H9 (cell line): ENCODE measurements around the gene IRF2BP1. TPM values are rescaled to one million over a fixed set of nuclear protein-coding genes. Genes with fewer than 3 reads are reported as not detected.

ENCODE experiments used
- DNase-seq: peaks from one replicate; pipeline ENCODE4 v3.0.0-alpha.2; 2017
- H2AFZ ChIP-seq: one replicate; pipeline ENCODE4 v1.6.1; 2013; ENCODE audit warnings: mild to moderate bottlenecking, low read length, control low read depth, moderate library complexity
- H2AK5ac ChIP-seq: 2 replicates; pipeline ENCODE4 v1.6.1; 2013; ENCODE audit warnings: low read length, control low read depth, mixed read lengths; ENCODE audit not compliant: insufficient read length
- H2BK120ac ChIP-seq: one replicate; pipeline ENCODE4 v1.6.1; 2013; ENCODE audit warnings: low read depth, mild to moderate bottlenecking, low read length, control low read depth, inconsistent platforms; ENCODE audit not compliant: poor library complexity, severe bottlenecking
- H2BK12ac ChIP-seq: 2 replicates; pipeline ENCODE4 v1.6.1; 2013; ENCODE audit warnings: low read length, control low read depth, mixed read lengths, low read depth; ENCODE audit not compliant: insufficient read length
- H2BK15ac ChIP-seq: 2 replicates; pipeline ENCODE4 v1.6.1; 2013; ENCODE audit warnings: low read depth, low read length, control low read depth
- H2BK20ac ChIP-seq: one replicate; pipeline ENCODE4 v1.6.1; 2013; ENCODE audit warnings: low read depth, mild to moderate bottlenecking, low read length, control low read depth, inconsistent platforms; ENCODE audit not compliant: poor library complexity, severe bottlenecking
- H2BK5ac ChIP-seq: 2 replicates; pipeline ENCODE4 v1.6.1; 2013; ENCODE audit warnings: low read length, control low read depth, mixed read lengths; ENCODE audit not compliant: insufficient read length
- H3K14ac ChIP-seq: 2 replicates; pipeline ENCODE4 v1.6.1; 2013; ENCODE audit warnings: low read length, control low read depth; ENCODE audit not compliant: insufficient read depth
- H3K18ac ChIP-seq: 2 replicates; pipeline ENCODE4 v1.6.1; 2013; ENCODE audit warnings: low read depth, mild to moderate bottlenecking, mixed read lengths, low read length, control low read depth; ENCODE audit not compliant: insufficient read length
- H3K23ac ChIP-seq: 2 replicates; pipeline ENCODE4 v1.6.1; 2013; ENCODE audit warnings: low read length, control low read depth, mixed read lengths, low read depth; ENCODE audit not compliant: insufficient read length
- H3K23me2 ChIP-seq: 2 replicates; pipeline ENCODE4 v1.6.1; 2013; ENCODE audit warnings: low read depth, mild to moderate bottlenecking, mixed read lengths, low read length, control low read depth; ENCODE audit not compliant: insufficient read length, poor library complexity, severe bottlenecking
- H3K27ac ChIP-seq: 2 replicates; pipeline ENCODE4 v1.5.1; 2013; ENCODE audit warnings: low read length, control low read depth, mixed read lengths, low read depth; ENCODE audit not compliant: insufficient read length
- H3K27me3 ChIP-seq: 2 replicates; pipeline ENCODE4 v1.6.1; 2013; ENCODE audit warnings: low read length, control low read depth, inconsistent platforms; ENCODE audit not compliant: insufficient read depth
- H3K4ac ChIP-seq: 2 replicates; pipeline ENCODE4 v1.6.1; 2013; ENCODE audit warnings: low read depth, mild to moderate bottlenecking, control low read depth, inconsistent platforms, low read length, moderate library complexity
- H3K4me1 ChIP-seq: 2 replicates; pipeline ENCODE4 v1.6.1; 2013; ENCODE audit warnings: low read length, control low read depth, inconsistent platforms; ENCODE audit not compliant: insufficient read depth
- H3K4me2 ChIP-seq: 2 replicates; pipeline ENCODE4 v1.6.1; 2013; ENCODE audit warnings: low read length, control low read depth, mixed read lengths; ENCODE audit not compliant: insufficient read length, insufficient read depth
- H3K56ac ChIP-seq: 2 replicates; pipeline ENCODE4 v1.6.1; 2013; ENCODE audit warnings: low read depth, mild to moderate bottlenecking, mixed read lengths, low read length, control low read depth; ENCODE audit not compliant: insufficient read length
- H3K79me1 ChIP-seq: 2 replicates; pipeline ENCODE4 v1.6.1; 2013; ENCODE audit warnings: low read depth, mild to moderate bottlenecking, moderate library complexity, low read length, control low read depth, inconsistent platforms; ENCODE audit not compliant: insufficient read depth, poor library complexity, severe bottlenecking
- H3K79me2 ChIP-seq: 2 replicates; pipeline ENCODE4 v1.6.1; 2013; ENCODE audit warnings: low read length, control low read depth, inconsistent platforms; ENCODE audit not compliant: insufficient read depth
- H3K9ac ChIP-seq: 2 replicates; pipeline ENCODE4 v1.6.1; 2013; ENCODE audit warnings: low read length, control low read depth, mixed read lengths; ENCODE audit not compliant: insufficient read length; ENCODE audit errors: extremely low read depth
- H3K9me3 ChIP-seq: one replicate; pipeline ENCODE4 v1.6.1; 2013; ENCODE audit warnings: low read depth, low read length, inconsistent platforms; ENCODE audit not compliant: control insufficient read depth
- H3T11ph ChIP-seq: one replicate; pipeline ENCODE4 v1.6.1; 2013; ENCODE audit warnings: mild to moderate bottlenecking, low read length, control low read depth, inconsistent platforms
- H4K20me1 ChIP-seq: one replicate; pipeline ENCODE4 v1.6.1; 2013; ENCODE audit not compliant: control insufficient read depth, insufficient read length, insufficient read depth
- H4K5ac ChIP-seq: 2 replicates; pipeline ENCODE4 v1.6.1; 2013; ENCODE audit warnings: low read depth, mild to moderate bottlenecking, mixed read lengths, low read length, control low read depth; ENCODE audit not compliant: insufficient read length
- H4K8ac ChIP-seq: replicated peaks from 2 replicates; pipeline ENCODE4 v1.6.1; 2013; ENCODE audit warnings: low read length, control low read depth, mixed read lengths, low read depth; ENCODE audit not compliant: insufficient read length
- H4K91ac ChIP-seq: 2 replicates; pipeline ENCODE4 v1.6.1; 2013; ENCODE audit warnings: low read depth, mild to moderate bottlenecking, moderate library complexity, mixed read lengths, low read length, control low read depth; ENCODE audit not compliant: insufficient read length
- H3K27ac Mint-ChIP-seq, 3 experiments: 2 replicates in 2 of 3; 3 replicates in 1 of 3; pipeline ENCODE4 v1.8.0; 2020 to 2021; ENCODE audit warnings: mixed read lengths in 3 of 3, mild to moderate bottlenecking in 1 of 3, moderate library complexity in 1 of 3
- H3K27me3 Mint-ChIP-seq: 2 replicates; pipeline ENCODE4 v1.8.0; 2021; ENCODE audit warnings: low read depth, mild to moderate bottlenecking, moderate library complexity, mixed read lengths
- H3K36me3 Mint-ChIP-seq, 3 experiments: 2 replicates in 2 of 3; 3 replicates in 1 of 3; pipeline ENCODE4 v1.8.0; 2020 to 2021; ENCODE audit warnings: low read depth in 3 of 3, mixed read lengths in 3 of 3; ENCODE audit not compliant: insufficient read depth in 1 of 3
- H3K4me1 Mint-ChIP-seq, 2 experiments: 2 replicates each; pipeline ENCODE4 v1.8.0; 2020; ENCODE audit warnings: mixed read lengths in 2 of 2
- H3K4me3 Mint-ChIP-seq, 2 experiments: 2 replicates in 1 of 2; 3 replicates in 1 of 2; pipeline ENCODE4 v1.8.0; 2020 to 2021; ENCODE audit warnings: mild to moderate bottlenecking in 2 of 2, mixed read lengths in 2 of 2, moderate library complexity in 1 of 2
- H3K9me3 Mint-ChIP-seq, 2 experiments: 2 replicates in 1 of 2; 3 replicates in 1 of 2; pipeline ENCODE4 v1.8.0; 2020; ENCODE audit warnings: mild to moderate bottlenecking in 2 of 2, mixed read lengths in 2 of 2, moderate library complexity in 1 of 2
- CTCF ChIP-seq: fragments of 200-600 bp; sonication (generic); conservative IDR thresholded peaks from 3 replicates; pipeline ENCODE4 v1.8.0; 2021; ENCODE audit warnings: antibody characterized with exemption, mild to moderate bottlenecking
- WGBS: extraction: QIAGEN DNeasy Blood & Tissue Kit; methylation state at CpG from one replicate; pipeline ENCODE4 v1.1.7; 2013; ENCODE audit warnings: missing lambda C conversion rate, low lambda C conversion rate, mixed read lengths; ENCODE audit not compliant: insufficient read length; ENCODE audit errors: extremely low coverage; 5-methylcytosine and 5-hydroxymethylcytosine counted together
- total RNA-seq: library from RNA; stranded (reverse); gene quantifications from 2 replicates; pipeline ENCODE4 v1.2.1, GENCODE V29; 2021

The IRF2BP1 gene
- total RNA-seq, 1 experiment from 2014 or later: 28.2 TPM

- no peaks in the 10 kb centered on the region; the same call in 1 of the 2 replicates for H3K27me3 Mint-ChIP-seq
- no peak overlapping the region for H3K23ac ChIP-seq
- no peak overlapping the region for H4K5ac ChIP-seq
- H3K79me2 ChIP-seq: peaks cover 11% of the 10 kb centered on the region; the same call in 1 of the 2 replicates
- peaks cover 34 to 42% of the 10 kb centered on the region in 2 experiments for H3K4me1 Mint-ChIP-seq
- no peak overlapping the region for H3K14ac ChIP-seq
- peak overlapping the region; percentile 97 to 100 (median 99) for H3K27ac Mint-ChIP-seq
- H3K27me3 ChIP-seq: no peaks in the 10 kb centered on the region
- no peaks in the 10 kb centered on the region for H3K9me3 ChIP-seq
- TF ChIP-seq CTCF: no peak
- H4K91ac ChIP-seq: no peak overlapping the region
- H2BK120ac ChIP-seq: no peak overlapping the region
- peaks cover 3% of the 10 kb centered on the region for H3K79me1 ChIP-seq
- H3K4me1 ChIP-seq: peaks cover 5% of the 10 kb centered on the region; the same call in 1 of the 2 replicates
- peaks cover 16 to 26% (median 18%) of the 10 kb centered on the region in 3 experiments; a peak in 6 of 7 replicates for H3K36me3 Mint-ChIP-seq
- no peaks in the 10 kb centered on the region for H4K20me1 ChIP-seq
- H3T11ph ChIP-seq: no peak overlapping the region
- no peak overlapping the region for H2AK5ac ChIP-seq
- no peak overlapping the region for H3K18ac ChIP-seq
- H2BK5ac ChIP-seq: no peak overlapping the region
- no peak for DNase-seq
- H2BK15ac ChIP-seq: no peak overlapping the region
- peak overlapping the region; percentile 97 to 100 for H3K4me3 Mint-ChIP-seq
- H3K9ac ChIP-seq: peak overlapping the region; percentile 75
- H2BK20ac ChIP-seq: no peak overlapping the region
- peak overlapping the region; percentile 75 for H3K4me2 ChIP-seq
- H2BK12ac ChIP-seq: no peak overlapping the region
- WGBS: no CpG with 5 or more reads among the region's 11 CpGs
- H3K56ac ChIP-seq: no peak overlapping the region
- H2AFZ ChIP-seq: no peak overlapping the region
- peak overlapping the region; percentile 49 for H3K27ac ChIP-seq
- no peak overlapping the region for H3K4ac ChIP-seq
- H3K9me3 Mint-ChIP-seq: no peaks in the 10 kb centered on the region; a peak in 1 of 5 replicates
- no peak overlapping the region for H4K8ac ChIP-seq
- H3K23me2 ChIP-seq: peaks cover 18% of the 10 kb centered on the region
Measured at GRCh38 chr19:45862271-45862563, 23.7 kb downstream of the IRF2BP1 start.
